ENCODE measurements around the gene SAMD1.

DNA sequence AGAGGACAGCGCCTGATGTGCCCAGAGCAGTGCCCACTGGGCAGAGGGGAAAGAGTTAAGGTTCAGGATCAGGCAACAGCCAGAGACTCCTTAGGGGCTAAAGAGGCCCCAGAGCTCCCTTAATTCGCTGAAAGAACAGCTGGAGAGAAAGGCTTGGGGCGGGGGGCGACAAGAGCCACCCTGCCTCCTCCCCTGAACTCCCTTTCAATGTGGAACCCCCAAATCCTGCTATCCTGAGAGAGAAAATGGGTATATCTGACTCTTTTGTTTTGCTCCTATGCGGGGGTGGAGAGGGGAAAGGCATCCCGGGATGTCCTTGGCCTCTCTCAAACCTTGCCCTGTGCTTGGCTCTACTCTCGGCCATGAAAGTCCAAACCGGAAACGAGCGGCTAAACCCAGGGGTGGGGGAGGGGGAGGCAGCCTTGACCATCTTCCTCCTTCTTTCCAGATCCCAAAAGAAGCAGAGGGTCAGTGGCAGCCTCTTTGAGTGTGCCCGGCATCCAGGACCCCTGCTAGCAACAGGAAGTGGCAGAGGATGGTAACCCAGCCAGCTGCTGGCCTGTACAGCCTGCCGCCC lies 22.3 kb upstream of the SAMD1 start:
- TF ChIP-seq, protein P1, sequence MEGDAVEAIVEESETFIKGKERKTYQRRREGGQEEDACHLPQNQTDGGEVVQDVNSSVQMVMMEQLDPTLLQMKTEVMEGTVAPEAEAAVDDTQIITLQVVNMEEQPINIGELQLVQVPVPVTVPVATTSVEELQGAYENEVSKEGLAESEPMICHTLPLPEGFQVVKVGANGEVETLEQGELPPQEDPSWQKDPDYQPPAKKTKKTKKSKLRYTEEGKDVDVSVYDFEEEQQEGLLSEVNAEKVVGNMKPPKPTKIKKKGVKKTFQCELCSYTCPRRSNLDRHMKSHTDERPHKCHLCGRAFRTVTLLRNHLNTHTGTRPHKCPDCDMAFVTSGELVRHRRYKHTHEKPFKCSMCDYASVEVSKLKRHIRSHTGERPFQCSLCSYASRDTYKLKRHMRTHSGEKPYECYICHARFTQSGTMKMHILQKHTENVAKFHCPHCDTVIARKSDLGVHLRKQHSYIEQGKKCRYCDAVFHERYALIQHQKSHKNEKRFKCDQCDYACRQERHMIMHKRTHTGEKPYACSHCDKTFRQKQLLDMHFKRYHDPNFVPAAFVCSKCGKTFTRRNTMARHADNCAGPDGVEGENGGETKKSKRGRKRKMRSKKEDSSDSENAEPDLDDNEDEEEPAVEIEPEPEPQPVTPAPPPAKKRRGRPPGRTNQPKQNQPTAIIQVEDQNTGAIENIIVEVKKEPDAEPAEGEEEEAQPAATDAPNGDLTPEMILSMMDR (IDR thresholded peaks at IDR 0.05) = no peak
- TF ChIP-seq POLR2A (IDR thresholded peaks at IDR 0.05) = no peak
